K562 (cell line): ENCODE results near the gene GATM.

ENCODE experiments used
- ATF1 ChIP-seq, 2 experiments: fragments of 450-650 bp in 1 of 2; IDR thresholded peaks; 2 replicates each; pipeline ENCODE4 v1.6.1; 2016; ENCODE audit warnings: missing compliant biosample characterization in 1 of 2, missing genetic modification characterization in 1 of 2
- CTCF ChIP-seq, 3 experiments: IDR thresholded peaks in 2 of 3; conservative IDR thresholded peaks in 1 of 3; 2 replicates each; pipeline ENCODE4 v1.5.1; 2011 to 2012; ENCODE audit warnings: low read length in 3 of 3, mild to moderate bottlenecking in 3 of 3, control low read depth in 2 of 3, improper control_type of control experiment in 1 of 3, inconsistent platforms in 1 of 3, low read depth in 1 of 3, mixed read lengths in 1 of 3, moderate library complexity in 1 of 3; ENCODE audit not compliant: insufficient read depth in 2 of 3
- EP300 ChIP-seq: IDR thresholded peaks from 2 replicates; pipeline ENCODE4 v1.6.1; 2012; ENCODE audit warnings: low read length, improper control_type of control experiment
- FIP1L1 ChIP-seq: fragments of 200-400 bp; formaldehyde crosslinking; IDR thresholded peaks from 2 replicates; pipeline ENCODE4 v1.6.1; 2018; ENCODE audit warnings: mild to moderate bottlenecking, low read depth, low read length; ENCODE audit not compliant: poor library complexity, severe bottlenecking
- MEF2D ChIP-seq: conservative IDR thresholded peaks from 2 replicates; pipeline ENCODE4 v1.6.1; 2016; ENCODE audit warnings: low read depth, missing genetic modification characterization, missing compliant biosample characterization
- POLR2AphosphoS5 ChIP-seq: IDR thresholded peaks from 2 replicates; pipeline ENCODE4 v1.6.1; 2011; ENCODE audit warnings: mild to moderate bottlenecking, low read depth, low read length, moderate library complexity; ENCODE audit not compliant: control insufficient read depth, insufficient read depth
- RBBP5 ChIP-seq: fragments of 200-600 bp; sonication (generic); IDR thresholded peaks from 2 replicates; pipeline ENCODE4 v1.6.1; 2012; ENCODE audit warnings: borderline replicate concordance, mild to moderate bottlenecking, low read length, control low read depth, inconsistent platforms; ENCODE audit not compliant: insufficient read depth, poor library complexity, severe bottlenecking
- TCF7L2 ChIP-seq: fragments of 150-350 bp; IDR thresholded peaks from 2 replicates; pipeline ENCODE4 v1.6.1; 2016; ENCODE audit warnings: low read depth, mild to moderate bottlenecking, low read length, moderate library complexity
- UBTF ChIP-seq, 2 experiments: IDR thresholded peaks; 2 replicates each; pipeline ENCODE4 v1.6.1; 2012; ENCODE audit warnings: improper control_type of control experiment in 2 of 2, low read depth in 2 of 2, low read length in 2 of 2, borderline replicate concordance in 1 of 2
- ZBTB33 ChIP-seq: sonication (generic); formaldehyde crosslinking; IDR thresholded peaks from 2 replicates; pipeline ENCODE4 v1.8.1; 2023; ENCODE audit warnings: mild to moderate bottlenecking, missing genetic modification reagents
- ZNF24 ChIP-seq: fragments of 450-650 bp; IDR thresholded peaks from 2 replicates; pipeline ENCODE4 v1.6.1; 2016
- ZNF274 ChIP-seq: IDR thresholded peaks from 2 replicates; pipeline ENCODE4 v1.6.1; 2011; ENCODE audit warnings: low read depth, mild to moderate bottlenecking, low read length, moderate library complexity, borderline replicate concordance
- ZNF717 ChIP-seq: fragments of 250-450 bp; sonication (Bioruptor Pico); IDR thresholded peaks from 2 replicates; pipeline ENCODE4 v1.5.0; 2021
- ZSCAN29 ChIP-seq: fragments of 450-650 bp; IDR thresholded peaks from 2 replicates; pipeline ENCODE4 v1.6.1; 2017

- TF ChIP-seq CTCF (IDR thresholded peaks at IDR 0.05 in 2 of 3, conservative IDR thresholded peaks at IDR 0.05 in 1 of 3; ENCODE audit: insufficient read depth in 2 of 3, low read depth in 1 of 3, low read length in 3 of 3) (0 out of 6 replicates have a peak, but pooled peaks of 1 of the 3 experiments have one; percentile 1), ZNF717 (CRISPR knock-in tag) (no peak), ZNF274 (no peak), ZBTB33 (CRISPR knock-in tag) (no peak), MEF2D (tag) (no peak), ZSCAN29 (no peak), UBTF (IDR thresholded peaks at IDR 0.05; ENCODE audit: borderline replicate concordance in 1 of 2, low read depth in 2 of 2, low read length in 2 of 2) (peak; percentile 84 to 91; a peak in 3 of 4 replicates), TCF7L2 (no peak), RBBP5 (peak; percentile 8), ZNF24 (no peak), POLR2AphosphoS5 (no peak), FIP1L1 (no peak), EP300 (no peak), ATF1 (CRISPR knock-in tag; IDR thresholded peaks at IDR 0.05) (no peak), ATF1 (tag; IDR thresholded peaks at IDR 0.05) (no peak; the same call in none of the 2 replicates)
These were observed 24.9 kb upstream of the GATM start for GRCh38 chr15:45402955-45403877.
